Measurements from ENCODE around the gene TTC38. TPM values are rescaled to one million over a fixed set of nuclear protein-coding genes. Genes with fewer than 3 reads are reported as not detected.

The TTC38 gene
- total RNA-seq, 1 experiment from 2014 or later, result 26.8 TPM

DNA sequence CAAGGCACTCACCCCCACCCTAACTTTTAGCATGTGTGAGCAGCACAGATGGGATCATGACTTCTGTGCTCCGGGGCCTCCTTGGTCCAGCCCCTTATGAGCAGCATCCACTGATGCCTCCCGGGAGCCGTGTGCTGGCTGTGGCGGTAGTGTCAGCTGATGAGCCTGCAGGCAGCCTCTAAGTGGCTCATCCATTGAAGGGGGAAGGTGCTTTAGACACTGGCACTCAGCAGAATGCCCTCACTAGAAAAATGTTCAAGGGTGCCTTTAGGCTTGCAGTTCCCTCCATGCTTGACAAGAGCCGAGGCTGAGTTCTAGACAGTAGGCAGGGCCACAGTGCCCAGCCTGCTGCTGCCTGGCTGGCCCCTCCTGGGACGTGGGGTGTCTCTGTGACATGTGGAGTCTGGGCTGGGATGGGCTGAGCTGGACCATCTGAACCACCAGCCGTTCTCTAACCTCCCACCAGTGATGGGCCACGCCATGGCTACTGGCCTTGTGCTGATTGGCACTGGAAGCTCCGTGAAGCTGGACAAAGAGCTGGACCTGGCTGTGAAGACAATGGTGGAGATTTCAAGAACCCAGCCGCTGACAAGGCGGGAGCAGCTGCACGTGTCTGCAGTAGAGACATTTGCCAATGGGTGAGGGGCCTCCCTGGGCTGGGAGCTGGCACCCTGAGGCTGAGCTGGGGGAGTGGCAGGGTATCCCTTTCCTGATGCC lies 5.8 kb downstream of the TTC38 start:
- Histone ChIP-seq H3K27me3 (ENCODE audit: low read length) (no peaks in the 10 kb centered on the region), H3K9me2 (replicated peaks; ENCODE audit: low read length) (no peaks in the 10 kb centered on the region), H3K36me3 (ENCODE audit: low read depth, low read length) (peaks cover 6% of the 10 kb centered on the region; the same call in 1 of the 2 replicates), H3K4me2 (ENCODE audit: low read length) (no peak overlapping the region), H3F3A (ENCODE audit: low read length, unreplicated experiment) (no peaks in the 10 kb centered on the region), H3K9me3 (ENCODE audit: low read length) (no peaks in the 10 kb centered on the region), H2AFZ (ENCODE audit: low read length) (no peak overlapping the region), H3K4me1 (ENCODE audit: insufficient read depth, low read length) (peaks cover 10% of the 10 kb centered on the region), H3K79me2 (ENCODE audit: low read length) (peaks cover 16% of the 10 kb centered on the region), H3K27ac (ENCODE audit: low read length) (no peak overlapping the region), H3K9ac (ENCODE audit: low read length) (no peak overlapping the region), H4K20me1 (ENCODE audit: low read length) (no peaks in the 10 kb centered on the region), H3K4me3 (ENCODE audit: low read length) (no peak overlapping the region)
- intact Hi-C loops (cut with micrococcal nuclease), result no loop called here
- no peak for TF ChIP-seq EZH2phosphoT487 (IDR thresholded peaks at IDR 0.05; ENCODE audit: borderline replicate concordance, low read length)
- TF ChIP-seq, protein P1, sequence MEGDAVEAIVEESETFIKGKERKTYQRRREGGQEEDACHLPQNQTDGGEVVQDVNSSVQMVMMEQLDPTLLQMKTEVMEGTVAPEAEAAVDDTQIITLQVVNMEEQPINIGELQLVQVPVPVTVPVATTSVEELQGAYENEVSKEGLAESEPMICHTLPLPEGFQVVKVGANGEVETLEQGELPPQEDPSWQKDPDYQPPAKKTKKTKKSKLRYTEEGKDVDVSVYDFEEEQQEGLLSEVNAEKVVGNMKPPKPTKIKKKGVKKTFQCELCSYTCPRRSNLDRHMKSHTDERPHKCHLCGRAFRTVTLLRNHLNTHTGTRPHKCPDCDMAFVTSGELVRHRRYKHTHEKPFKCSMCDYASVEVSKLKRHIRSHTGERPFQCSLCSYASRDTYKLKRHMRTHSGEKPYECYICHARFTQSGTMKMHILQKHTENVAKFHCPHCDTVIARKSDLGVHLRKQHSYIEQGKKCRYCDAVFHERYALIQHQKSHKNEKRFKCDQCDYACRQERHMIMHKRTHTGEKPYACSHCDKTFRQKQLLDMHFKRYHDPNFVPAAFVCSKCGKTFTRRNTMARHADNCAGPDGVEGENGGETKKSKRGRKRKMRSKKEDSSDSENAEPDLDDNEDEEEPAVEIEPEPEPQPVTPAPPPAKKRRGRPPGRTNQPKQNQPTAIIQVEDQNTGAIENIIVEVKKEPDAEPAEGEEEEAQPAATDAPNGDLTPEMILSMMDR (conservative IDR thresholded peaks at IDR 0.05; ENCODE audit: low read depth, low read length), result no peak
- TF ChIP-seq EZH2 (IDR thresholded peaks at IDR 0.05; ENCODE audit: low read length, unreplicated experiment), result no peak
- POLR2A ChIA-PET (ENCODE audit: unreplicated experiment), result no interaction called here
- DNase-seq (no peak), ATAC-seq (no peak)
- no TSS peak for BruUV-seq (replicated peaks)
- CTCF ChIA-PET, result no interaction called here

DNA sequence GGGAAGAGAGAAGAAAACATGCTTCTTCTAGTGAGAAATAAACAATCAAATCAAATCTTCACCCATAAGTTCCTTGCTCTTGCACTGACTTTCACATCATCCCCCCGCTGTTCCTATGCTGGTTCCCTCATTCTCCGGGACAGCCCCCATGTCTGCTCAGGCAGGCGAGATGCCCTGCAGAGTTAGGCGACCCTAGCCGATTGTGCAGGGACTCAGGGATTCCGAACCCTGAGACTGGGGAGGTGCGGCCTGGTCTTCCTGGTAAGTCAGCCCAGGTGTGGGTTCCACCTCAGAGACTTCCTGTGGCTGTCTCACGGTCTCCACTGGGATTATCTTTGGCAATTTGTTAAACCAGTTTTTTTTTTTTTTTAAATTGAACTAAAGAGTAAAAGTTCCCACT lies 6.6 kb downstream of the TTC38 start:
- ATAC-seq (no peak), DNase-seq (no peak)
- BruUV-seq (replicated peaks), result no TSS peak
- CTCF ChIA-PET, result no interaction called here
- TF ChIP-seq EZH2phosphoT487 (IDR thresholded peaks at IDR 0.05; ENCODE audit: borderline replicate concordance, low read length) (no peak), EZH2 (IDR thresholded peaks at IDR 0.05; ENCODE audit: low read length, unreplicated experiment) (no peak)
- TF ChIP-seq, protein P1 (conservative IDR thresholded peaks at IDR 0.05; ENCODE audit: low read depth, low read length), result no peak
- no peaks in the 10 kb centered on the region for H3K9me2 ChIP-seq (replicated peaks; ENCODE audit: low read length)
- no peaks in the 10 kb centered on the region for H4K20me1 ChIP-seq (ENCODE audit: low read length)
- no peaks in the 10 kb centered on the region for H3F3A ChIP-seq (ENCODE audit: low read length, unreplicated experiment)
- H3K9ac ChIP-seq (ENCODE audit: low read length), result no peak overlapping the region
- no peak overlapping the region for H2AFZ ChIP-seq (ENCODE audit: low read length)
- no peaks in the 10 kb centered on the region for H3K27me3 ChIP-seq (ENCODE audit: low read length)
- peaks cover 6% of the 10 kb centered on the region; the same call in 1 of the 2 replicates for H3K36me3 ChIP-seq (ENCODE audit: low read depth, low read length)
- intact Hi-C loops (cut with micrococcal nuclease), result no loop called here
- H3K79me2 ChIP-seq (ENCODE audit: low read length), result peaks cover 9% of the 10 kb centered on the region
- peaks cover 4% of the 10 kb centered on the region for H3K4me1 ChIP-seq (ENCODE audit: insufficient read depth, low read length)
- H3K4me2 ChIP-seq (ENCODE audit: low read length), result no peak overlapping the region
- POLR2A ChIA-PET (ENCODE audit: unreplicated experiment), result no interaction called here
- H3K9me3 ChIP-seq (ENCODE audit: low read length), result no peaks in the 10 kb centered on the region
- no peak overlapping the region for H3K27ac ChIP-seq (ENCODE audit: low read length)
- no peak overlapping the region for H3K4me3 ChIP-seq (ENCODE audit: low read length)

DNA sequence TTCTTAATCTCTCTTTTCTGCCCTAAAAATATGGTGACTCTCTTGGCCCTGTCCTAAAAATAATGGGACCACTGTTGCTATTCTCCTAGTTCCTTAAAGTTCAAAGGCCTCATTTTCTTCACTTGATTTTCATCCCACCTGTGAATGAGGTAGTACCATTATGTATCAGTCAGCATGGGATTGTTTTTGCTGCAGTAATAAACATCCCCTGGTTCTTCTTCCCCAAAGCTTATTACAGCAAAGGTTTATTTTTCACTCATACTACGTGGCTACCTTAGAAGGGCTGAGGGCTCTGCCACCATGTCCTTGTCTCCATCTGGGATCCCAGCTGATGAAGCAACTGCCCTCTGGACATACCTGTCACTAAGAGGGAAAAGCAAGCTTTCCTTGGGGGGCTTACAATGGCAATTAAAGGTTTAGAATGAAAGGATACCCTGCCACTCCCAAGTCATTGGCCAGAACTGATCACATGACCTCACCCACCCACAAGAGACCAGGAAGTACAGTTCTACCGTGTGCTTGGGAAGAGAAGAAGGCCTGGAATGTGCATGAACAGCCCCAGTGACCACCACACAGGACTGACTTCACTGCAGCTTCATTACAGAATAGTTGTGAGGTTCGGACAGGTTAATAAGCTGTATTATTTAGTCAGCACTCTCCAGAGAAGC lies 7.8 kb downstream of the TTC38 start:
- intact Hi-C loops (cut with micrococcal nuclease), result no loop called here
- ATAC-seq (no peak), DNase-seq (no peak)
- H3K27ac ChIP-seq (ENCODE audit: low read length), result no peak overlapping the region
- no peaks in the 10 kb centered on the region for H3K79me2 ChIP-seq (ENCODE audit: low read length)
- H3K36me3 ChIP-seq (ENCODE audit: low read depth, low read length), result peaks cover 6% of the 10 kb centered on the region; the same call in 1 of the 2 replicates
- H3K9ac ChIP-seq (ENCODE audit: low read length), result no peak overlapping the region
- no peaks in the 10 kb centered on the region for H3K4me1 ChIP-seq (ENCODE audit: insufficient read depth, low read length)
- no peak overlapping the region for H3K4me3 ChIP-seq (ENCODE audit: low read length)
- BruUV-seq (replicated peaks), result no TSS peak
- TF ChIP-seq EZH2phosphoT487 (IDR thresholded peaks at IDR 0.05; ENCODE audit: borderline replicate concordance, low read length), result no peak
- TF ChIP-seq EZH2 (IDR thresholded peaks at IDR 0.05; ENCODE audit: low read length, unreplicated experiment), result no peak
- TF ChIP-seq, protein P1 (conservative IDR thresholded peaks at IDR 0.05; ENCODE audit: low read depth, low read length), result no peak
- H3F3A ChIP-seq (ENCODE audit: low read length, unreplicated experiment), result no peaks in the 10 kb centered on the region
- POLR2A ChIA-PET (ENCODE audit: unreplicated experiment), result no interaction called here
- H2AFZ ChIP-seq (ENCODE audit: low read length), result no peak overlapping the region
- H3K27me3 ChIP-seq (ENCODE audit: low read length), result no peaks in the 10 kb centered on the region
- no peaks in the 10 kb centered on the region for H3K9me2 ChIP-seq (replicated peaks; ENCODE audit: low read length)
- no peaks in the 10 kb centered on the region for H4K20me1 ChIP-seq (ENCODE audit: low read length)
- CTCF ChIA-PET, result no interaction called here
- no peak overlapping the region for H3K4me2 ChIP-seq (ENCODE audit: low read length)
- no peaks in the 10 kb centered on the region for H3K9me3 ChIP-seq (ENCODE audit: low read length)

All from PC-3 (cell line).